Hindlimb muscle (tissue), 1 donor: ENCODE data around the gene ADD3. TPM values are rescaled to one million over a fixed set of nuclear protein-coding genes. Genes with fewer than 3 reads are reported as not detected.

Experiments used
- DNase-seq: peaks from one replicate; pipeline ENCODE4 v3.0.0-alpha.2; 2013
- polyA plus RNA-seq: library from polyadenylated mRNA; unstranded; fragments of 120-200 nt; gene quantifications from one replicate; pipeline ENCODE4 v1.2.1, GENCODE V29; 2013; ENCODE audit not compliant: insufficient read length

Gene ADD3
- polyA plus RNA-seq, 1 donor: 101 TPM

DNA sequence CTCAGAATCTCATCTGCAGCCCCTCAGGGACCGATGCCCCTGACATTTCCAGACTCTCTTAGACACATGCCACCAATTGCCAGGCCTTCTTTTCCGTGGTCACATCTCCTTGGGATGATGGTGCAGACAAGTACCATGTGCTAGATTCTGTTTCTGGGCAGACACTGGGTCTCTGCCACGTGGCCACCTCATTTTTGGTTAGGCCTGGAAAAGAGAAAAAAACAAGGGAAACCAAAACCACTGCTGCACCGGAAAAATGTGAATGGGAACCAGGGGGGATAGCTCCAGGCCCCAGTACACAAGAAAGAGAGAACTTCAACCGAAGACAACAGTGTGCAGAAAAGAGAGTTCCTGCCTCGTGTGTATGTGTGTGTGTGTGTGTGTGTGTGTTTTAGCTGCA, 176.6 kb downstream of the ADD3 start:
- no peak for DNase-seq

Other genes with a start within 250 kb of the ADD3 start
- gene XPNPEP1, start 84.5 kb upstream of the ADD3 start, polyA plus RNA-seq: 73.3 TPM
- 25.3 TPM for gene MXI1, start 199.6 kb downstream of the ADD3 start, polyA plus RNA-seq